Prostate gland (tissue), 2 donors: ENCODE data around the gene UBE2H.

ENCODE experiments used
- CTCF ChIP-seq, 4 experiments: fragments of 200-600 bp in 2 of 4; fragments of 450-650 bp in 2 of 4; sonication (generic) in 2 of 4; IDR thresholded peaks; 1 replicate in 3 of 4; 2 replicates in 1 of 4; pipeline ENCODE4 v1.5.1; 2016 to 2019; ENCODE audit warnings: antibody characterized with exemption in 4 of 4, mild to moderate bottlenecking in 2 of 4, moderate library complexity in 2 of 4
- POLR2A ChIP-seq: fragments of 450-650 bp; IDR thresholded peaks from one replicate; pipeline ENCODE4 v1.6.1; 2016; ENCODE audit warnings: antibody characterized with exemption, mild to moderate bottlenecking

GRCh38 chr7:129798616-129799349 is 154.0 kb downstream of the UBE2H start:
- no peak for TF ChIP-seq CTCF (IDR thresholded peaks at IDR 0.05)
- no peak for TF ChIP-seq POLR2A
